ENCODE data around the gene LRRN2.
A peak's percentile ranks its signal among the peaks of the same experiment; 100 is the strongest.

The LRRN2 gene

GRCh38 chr1:204598319-204598969 is 87.1 kb downstream of the LRRN2 start:
- DNase-seq (ENCODE audit: low read depth) = no peak
- H3K4me3 ChIP-seq (replicated peaks; ENCODE audit: low read depth, low read length) = no peak overlapping the region
- TF ChIP-seq CTCF (IDR thresholded peaks at IDR 0.05; ENCODE audit: low read length, missing control alignments) = no peak

GRCh38 chr1:204592246-204592948 is 93.1 kb downstream of the LRRN2 start:
- H3K4me3 ChIP-seq (replicated peaks; ENCODE audit: low read depth, low read length) = no peak overlapping the region
- TF ChIP-seq CTCF (IDR thresholded peaks at IDR 0.05; ENCODE audit: low read length, missing control alignments) = no peak
- no peak for DNase-seq (ENCODE audit: low read depth)

GRCh38 chr1:204591473-204592090 is 94.0 kb downstream of the LRRN2 start:
- no peak for TF ChIP-seq CTCF (IDR thresholded peaks at IDR 0.05; ENCODE audit: low read length, missing control alignments)
- DNase-seq (ENCODE audit: low read depth) = peak; percentile 29

GRCh38 chr1:204589409-204590038 is 96.0 kb downstream of the LRRN2 start:
- peak; percentile 13 for DNase-seq (ENCODE audit: low read depth)
- no peak for TF ChIP-seq CTCF (IDR thresholded peaks at IDR 0.05; ENCODE audit: low read length, missing control alignments)

More at GRCh38 chr1:204591473-204592090, 94.0 kb downstream of the LRRN2 start:
- no peak overlapping the region for H3K4me3 ChIP-seq (replicated peaks; ENCODE audit: low read depth, low read length)

GRCh38 chr1:204588826-204589225 is 96.7 kb downstream of the LRRN2 start:
- no peak overlapping the region for H3K4me3 ChIP-seq (replicated peaks; ENCODE audit: low read depth, low read length)
- no peak for DNase-seq (ENCODE audit: low read depth)
- TF ChIP-seq CTCF (IDR thresholded peaks at IDR 0.05; ENCODE audit: low read length, missing control alignments) = no peak

More at GRCh38 chr1:204589409-204590038, 96.0 kb downstream of the LRRN2 start:
- H3K4me3 ChIP-seq (replicated peaks; ENCODE audit: low read depth, low read length) = no peak overlapping the region

- H3K4me3 ChIP-seq (replicated peaks; ENCODE audit: low read depth, low read length) = no peak overlapping the region
- TF ChIP-seq CTCF (IDR thresholded peaks at IDR 0.05; ENCODE audit: low read length, missing control alignments) = no peak
- no peak for DNase-seq (ENCODE audit: low read depth)
These were observed 97.9 kb downstream of the LRRN2 start for GRCh38 chr1:204587621-204588020.

All from fibroblast of pulmonary artery (primary cell).